LHCN-M2 (cell line): ENCODE measurements around the gene EFS. TPM values are rescaled to one million over a fixed set of nuclear protein-coding genes. Genes with fewer than 3 reads are reported as not detected.
"Not testable (repeated sequence)": the region's sequence is repeated elsewhere in the genome, so short reads cannot be mapped to it uniquely, and the experiment has no call there.

ENCODE experiments used
- DNase-seq: peaks from one replicate; pipeline ENCODE4 v3.0.0-alpha.2; 2012; ENCODE audit warnings: low read depth
- polyA plus RNA-seq: library from polyadenylated mRNA; unstranded; fragments of >200 nt; gene quantifications from one replicate; pipeline ENCODE4 v1.2.1, GENCODE V29; 2012; ENCODE audit warnings: missing spikeins
- total RNA-seq: library from RNA; depleted of rRNA; stranded (reverse); fragments of >200 nt; gene quantifications from 2 replicates; pipeline ENCODE4 v1.2.3, GENCODE V29; 2014; rRNA removed

Gene EFS
- total RNA-seq: not detected in 2 replicates
- 0.02 TPM for polyA plus RNA-seq

- DNase-seq: no peak
Observed at GRCh38 chr14:23365036-23365731, at the start of gene EFS. Gene EFS, minus strand, starts transcription at chr14:23365172. Its CDS starts 147 bp downstream, at chr14:23365025.

- DNase-seq: no peak
Observed at GRCh38 chr14:23414254-23414653, 49.3 kb upstream of the EFS start.

GRCh38 chr14:23413681-23414080 is 48.7 kb upstream of the EFS start:
- no peak for DNase-seq

- DNase-seq: no peak
Observed at GRCh38 chr14:23411563-23412525, 46.9 kb upstream of the EFS start.

- no peak for DNase-seq
Observed at GRCh38 chr14:23409966-23410635, 45.1 kb upstream of the EFS start.

- DNase-seq: no peak
Observed at GRCh38 chr14:23409475-23409874, 44.5 kb upstream of the EFS start.

- no peak for DNase-seq
Observed at GRCh38 chr14:23408307-23408630, 43.3 kb upstream of the EFS start.

GRCh38 chr14:23407516-23408306 is 42.7 kb upstream of the EFS start, which contains the start of gene MYH6:
Gene MYH6, minus strand, starts transcription at chr14:23408273. Its CDS starts 1,050 bp downstream, at chr14:23407223.
- DNase-seq: no peak

GRCh38 chr14:23406725-23407355 is 41.9 kb upstream of the EFS start:
- DNase-seq: no peak

GRCh38 chr14:23406244-23406643 is 41.3 kb upstream of the EFS start:
- peak; percentile 2 for DNase-seq

GRCh38 chr14:23405516-23406025 is 40.6 kb upstream of the EFS start:
- DNase-seq: no peak

GRCh38 chr14:23405096-23405495 is 40.1 kb upstream of the EFS start:
- DNase-seq: no peak

GRCh38 chr14:23404331-23404900 is 39.4 kb upstream of the EFS start:
- DNase-seq: no peak

- DNase-seq: no peak
Observed at GRCh38 chr14:23403908-23404307, 38.9 kb upstream of the EFS start.

GRCh38 chr14:23403139-23403438 is 38.1 kb upstream of the EFS start:
- no peak for DNase-seq

- no peak for DNase-seq
Observed at GRCh38 chr14:23402296-23403138, 37.5 kb upstream of the EFS start.

GRCh38 chr14:23401291-23401690 is 36.3 kb upstream of the EFS start:
- no peak for DNase-seq

- DNase-seq: not testable (repeated sequence)
Observed at GRCh38 chr14:23400496-23401149, 35.7 kb upstream of the EFS start.

- no peak for DNase-seq
Observed at GRCh38 chr14:23399591-23399990, 34.6 kb upstream of the EFS start.
